Uterus (tissue), 2 donors: ENCODE measurements around the gene ELL2.

ENCODE experiments used
- POLR2A ChIP-seq, 2 donors: fragments of 450-650 bp; IDR thresholded peaks; one replicate each; pipeline ENCODE4 v1.6.1; 2016; ENCODE audit warnings: antibody characterized with exemption in 2 of 2, mild to moderate bottlenecking in 1 of 2, moderate library complexity in 1 of 2
- TF ChIP-seq, protein P1 (sequence below), 4 experiments: fragments of 200-600 bp in 2 of 4; fragments of 450-650 bp in 2 of 4; sonication (generic) in 2 of 4; IDR thresholded peaks; one replicate each; pipeline ENCODE4 v1.5.1; 2016 to 2019; ENCODE audit warnings: antibody characterized with exemption in 4 of 4, mild to moderate bottlenecking in 2 of 4, moderate library complexity in 1 of 4

DNA sequence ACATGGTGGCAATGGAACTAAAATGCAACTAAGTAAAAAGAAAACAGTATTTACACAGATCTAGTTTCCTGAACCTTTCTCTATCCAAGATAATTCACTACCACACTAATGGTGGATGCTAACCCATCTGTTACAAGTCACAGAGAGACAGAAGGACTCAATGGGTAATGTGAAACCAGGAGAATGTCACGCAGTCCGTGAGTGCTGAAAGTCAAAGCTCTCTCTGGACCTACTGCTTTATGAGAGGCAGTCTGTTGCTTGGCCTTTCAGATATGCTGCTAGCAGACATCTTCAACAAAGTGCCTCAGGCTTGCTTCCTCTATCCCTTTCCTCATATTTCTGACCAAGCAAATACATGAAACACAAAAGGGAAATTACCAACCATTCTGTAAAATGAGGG, 70.2 kb downstream of the ELL2 start:
- TF ChIP-seq, protein P1, sequence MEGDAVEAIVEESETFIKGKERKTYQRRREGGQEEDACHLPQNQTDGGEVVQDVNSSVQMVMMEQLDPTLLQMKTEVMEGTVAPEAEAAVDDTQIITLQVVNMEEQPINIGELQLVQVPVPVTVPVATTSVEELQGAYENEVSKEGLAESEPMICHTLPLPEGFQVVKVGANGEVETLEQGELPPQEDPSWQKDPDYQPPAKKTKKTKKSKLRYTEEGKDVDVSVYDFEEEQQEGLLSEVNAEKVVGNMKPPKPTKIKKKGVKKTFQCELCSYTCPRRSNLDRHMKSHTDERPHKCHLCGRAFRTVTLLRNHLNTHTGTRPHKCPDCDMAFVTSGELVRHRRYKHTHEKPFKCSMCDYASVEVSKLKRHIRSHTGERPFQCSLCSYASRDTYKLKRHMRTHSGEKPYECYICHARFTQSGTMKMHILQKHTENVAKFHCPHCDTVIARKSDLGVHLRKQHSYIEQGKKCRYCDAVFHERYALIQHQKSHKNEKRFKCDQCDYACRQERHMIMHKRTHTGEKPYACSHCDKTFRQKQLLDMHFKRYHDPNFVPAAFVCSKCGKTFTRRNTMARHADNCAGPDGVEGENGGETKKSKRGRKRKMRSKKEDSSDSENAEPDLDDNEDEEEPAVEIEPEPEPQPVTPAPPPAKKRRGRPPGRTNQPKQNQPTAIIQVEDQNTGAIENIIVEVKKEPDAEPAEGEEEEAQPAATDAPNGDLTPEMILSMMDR (IDR thresholded peaks at IDR 0.05): no peak
- no peak for TF ChIP-seq POLR2A (IDR thresholded peaks at IDR 0.05)
